Ectodermal cell (in vitro differentiated cells): ENCODE data around the gene DLG1.

Experiments
- H3K27ac ChIP-seq: 2 replicates; pipeline ENCODE4 v1.7.0; 2013; ENCODE audit warnings: mild to moderate bottlenecking, low read depth, low read length; ENCODE audit not compliant: insufficient read depth, poor library complexity, severe bottlenecking
- H3K27me3 ChIP-seq: 2 replicates; pipeline ENCODE4 v1.7.0; 2013; ENCODE audit warnings: mild to moderate bottlenecking, low read length; ENCODE audit not compliant: insufficient read depth, control insufficient read depth, poor library complexity, severe bottlenecking
- H3K36me3 ChIP-seq: one replicate; pipeline ENCODE4 v1.7.0; 2013; ENCODE audit warnings: low read length; ENCODE audit not compliant: control insufficient read depth, insufficient read depth
- H3K4me1 ChIP-seq: one replicate; pipeline ENCODE4 v1.7.0; 2013; ENCODE audit warnings: low read length; ENCODE audit not compliant: control insufficient read depth, insufficient read depth
- H3K4me3 ChIP-seq: 2 replicates; pipeline ENCODE4 v1.7.0; 2013; ENCODE audit warnings: low read depth, low read length, control low read depth; ENCODE audit not compliant: insufficient read depth
- H3K9me3 ChIP-seq: 2 replicates; pipeline ENCODE4 v1.7.0; 2013; ENCODE audit warnings: mild to moderate bottlenecking, low read length, moderate library complexity; ENCODE audit not compliant: control insufficient read depth
- WGBS, 2 experiments: methylation state at CpG; one replicate each; pipeline ENCODE4 v1.1.7; 2013; ENCODE audit warnings: missing lambda C conversion rate in 2 of 2; 5-methylcytosine and 5-hydroxymethylcytosine counted together

DLG1 gene

GRCh38 chr3:197103766-197104165, 194.6 kb downstream of the DLG1 start:
- H3K4me1 ChIP-seq = no peaks in the 10 kb centered on the region
- WGBS, 2 experiments = no CpG with 5 or more reads among the region's 1 CpG
- H3K36me3 ChIP-seq = peaks cover 4% of the 10 kb centered on the region
- no peaks in the 10 kb centered on the region for H3K27me3 ChIP-seq
- no peak overlapping the region for H3K4me3 ChIP-seq
- H3K9me3 ChIP-seq = no peaks in the 10 kb centered on the region
- no peak overlapping the region for H3K27ac ChIP-seq

- Histone ChIP-seq H3K27ac (no peak overlapping the region), H3K9me3 (no peaks in the 10 kb centered on the region), H3K4me1 (no peaks in the 10 kb centered on the region), H3K4me3 (no peak overlapping the region), H3K36me3 (no peaks in the 10 kb centered on the region), H3K27me3 (no peaks in the 10 kb centered on the region)
- 92 to 95% methylated on average over 1 of the region's 1 CpG for whole genome bisulfite sequencing, 2 experiments
Measured at GRCh38 chr3:197093871-197094270, 204.5 kb downstream of the DLG1 start.

- no peaks in the 10 kb centered on the region for H3K27me3 ChIP-seq
- no peaks in the 10 kb centered on the region for H3K4me1 ChIP-seq
- no peak overlapping the region for H3K4me3 ChIP-seq
- 92 to 93% methylated on average over 3 of the region's 3 CpGs for WGBS, 2 experiments
- H3K36me3 ChIP-seq = no peaks in the 10 kb centered on the region
- no peaks in the 10 kb centered on the region for H3K9me3 ChIP-seq
- H3K27ac ChIP-seq = no peak overlapping the region
Measured at GRCh38 chr3:197088370-197088769, 210.0 kb downstream of the DLG1 start.

- no peak overlapping the region for H3K27ac ChIP-seq
- H3K9me3 ChIP-seq = no peaks in the 10 kb centered on the region
- no peaks in the 10 kb centered on the region for H3K36me3 ChIP-seq
- H3K27me3 ChIP-seq = no peaks in the 10 kb centered on the region
- no peak overlapping the region for H3K4me3 ChIP-seq
- WGBS, 2 experiments = 95 to 96% methylated on average over 4 of the region's 4 CpGs
- no peaks in the 10 kb centered on the region for H3K4me1 ChIP-seq
Measured at GRCh38 chr3:197085137-197085536, 213.3 kb downstream of the DLG1 start.

- H3K36me3 ChIP-seq = no peaks in the 10 kb centered on the region
Measured at GRCh38 chr3:197083486-197083885, 214.9 kb downstream of the DLG1 start.

GRCh38 chr3:197082871-197083270, 215.5 kb downstream of the DLG1 start:
- Histone ChIP-seq H3K27ac (no peak overlapping the region), H3K4me1 (no peaks in the 10 kb centered on the region), H3K9me3 (no peaks in the 10 kb centered on the region), H3K27me3 (no peaks in the 10 kb centered on the region), H3K36me3 (peaks cover 2% of the 10 kb centered on the region), H3K4me3 (no peak overlapping the region)
- WGBS, 2 experiments = 94 to 100% methylated on average over 1 of the region's 2 CpGs

More at GRCh38 chr3:197083486-197083885, 214.9 kb downstream of the DLG1 start:
- Histone ChIP-seq H3K27me3 (no peaks in the 10 kb centered on the region), H3K27ac (no peak overlapping the region), H3K4me1 (no peaks in the 10 kb centered on the region), H3K4me3 (no peak overlapping the region), H3K9me3 (no peaks in the 10 kb centered on the region)
- 84 to 88% methylated on average over 3 to 4 of the region's 4 CpGs for WGBS, 2 experiments

- H3K4me3 ChIP-seq = no peak overlapping the region
- H3K4me1 ChIP-seq = no peaks in the 10 kb centered on the region
- H3K27me3 ChIP-seq = no peaks in the 10 kb centered on the region
- H3K27ac ChIP-seq = no peak overlapping the region
- WGBS, 2 experiments = 96% methylated on average over 10 of the region's 10 CpGs
- H3K36me3 ChIP-seq = peaks cover 6% of the 10 kb centered on the region
- no peaks in the 10 kb centered on the region for H3K9me3 ChIP-seq
Measured at GRCh38 chr3:197080344-197080743, 218.1 kb downstream of the DLG1 start.

- H3K36me3 ChIP-seq = peaks cover 6% of the 10 kb centered on the region
- H3K9me3 ChIP-seq = no peaks in the 10 kb centered on the region
- no peaks in the 10 kb centered on the region for H3K4me1 ChIP-seq
- no peak overlapping the region for H3K27ac ChIP-seq
- WGBS, 2 experiments = 84 to 89% methylated on average over 4 of the region's 4 CpGs
- H3K4me3 ChIP-seq = no peak overlapping the region
- H3K27me3 ChIP-seq = no peaks in the 10 kb centered on the region
Measured at GRCh38 chr3:197076415-197076814, 222.0 kb downstream of the DLG1 start.

- H3K4me1 ChIP-seq = no peaks in the 10 kb centered on the region
- H3K9me3 ChIP-seq = no peaks in the 10 kb centered on the region
- peaks cover 5% of the 10 kb centered on the region for H3K36me3 ChIP-seq
- H3K4me3 ChIP-seq = no peak overlapping the region
- H3K27ac ChIP-seq = no peak overlapping the region
- WGBS, 2 experiments = no CpG with 5 or more reads among the region's 1 CpG
- no peaks in the 10 kb centered on the region for H3K27me3 ChIP-seq
Measured at GRCh38 chr3:197068077-197068476, 230.3 kb downstream of the DLG1 start.

- H3K36me3 ChIP-seq = peaks cover 19% of the 10 kb centered on the region
- H3K4me1 ChIP-seq = no peaks in the 10 kb centered on the region
- H3K4me3 ChIP-seq = no peak overlapping the region
- no peaks in the 10 kb centered on the region for H3K27me3 ChIP-seq
- no peak overlapping the region for H3K27ac ChIP-seq
- no peaks in the 10 kb centered on the region for H3K9me3 ChIP-seq
- 92 to 95% methylated on average over 1 of the region's 1 CpG for WGBS, 2 experiments
Measured at GRCh38 chr3:197064771-197065170, 233.6 kb downstream of the DLG1 start.

GRCh38 chr3:197062446-197062845, 236.0 kb downstream of the DLG1 start:
- H3K27ac ChIP-seq = no peak overlapping the region
- WGBS, 2 experiments = 97 to 99% methylated on average over 3 of the region's 4 CpGs
- no peaks in the 10 kb centered on the region for H3K4me1 ChIP-seq
- H3K36me3 ChIP-seq = peaks cover 28% of the 10 kb centered on the region
- H3K27me3 ChIP-seq = no peaks in the 10 kb centered on the region
- H3K4me3 ChIP-seq = no peak overlapping the region
- no peaks in the 10 kb centered on the region for H3K9me3 ChIP-seq
